PFSK-1 (cell line): ENCODE measurements around the gene MAB21L1.

Experiments used
- POLR2AphosphoS5 ChIP-seq: IDR thresholded peaks from 2 replicates; pipeline ENCODE4 v1.6.1; 2012; ENCODE audit warnings: low read depth, mild to moderate bottlenecking, control low read depth, low read length, moderate library complexity
- SIN3A ChIP-seq: IDR thresholded peaks from 2 replicates; pipeline ENCODE4 v1.6.1; 2012; ENCODE audit warnings: mild to moderate bottlenecking, low read length, moderate library complexity, borderline replicate concordance; ENCODE audit not compliant: insufficient read depth
- TAF1 ChIP-seq: IDR thresholded peaks from 2 replicates; pipeline ENCODE4 v1.6.1; 2012; ENCODE audit warnings: low read length, control low read depth, borderline replicate concordance; ENCODE audit not compliant: insufficient read depth

DNA sequence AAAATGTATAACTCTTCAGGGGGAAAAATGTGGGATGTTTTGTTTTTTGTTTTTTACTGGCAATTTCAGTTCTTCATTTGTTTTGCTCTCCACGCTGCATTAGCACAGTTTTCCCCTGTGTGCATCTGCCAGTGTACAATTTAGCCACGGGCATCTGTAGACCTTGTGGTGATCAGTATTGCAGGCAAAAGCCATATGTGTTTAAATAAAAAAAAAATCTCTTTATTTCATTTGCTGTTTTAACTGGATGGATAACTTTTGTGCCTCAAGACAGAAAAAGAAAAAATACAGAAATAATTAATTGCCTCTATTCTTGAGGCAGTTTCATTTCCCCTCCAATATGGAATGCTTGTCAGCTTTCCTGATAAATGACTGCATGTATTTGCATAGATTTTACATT, 7.9 kb upstream of the MAB21L1 start:
- TF ChIP-seq SIN3A, result no peak
- TF ChIP-seq TAF1, result no peak
- no peak for TF ChIP-seq POLR2AphosphoS5
